ENCODE results near the gene RYR2. TPM values are rescaled to one million over a fixed set of nuclear protein-coding genes. Genes with fewer than 3 reads are reported as not detected.

RYR2 gene
- total RNA-seq, 1 experiment from 2014 or later = 0.03 TPM

DNA sequence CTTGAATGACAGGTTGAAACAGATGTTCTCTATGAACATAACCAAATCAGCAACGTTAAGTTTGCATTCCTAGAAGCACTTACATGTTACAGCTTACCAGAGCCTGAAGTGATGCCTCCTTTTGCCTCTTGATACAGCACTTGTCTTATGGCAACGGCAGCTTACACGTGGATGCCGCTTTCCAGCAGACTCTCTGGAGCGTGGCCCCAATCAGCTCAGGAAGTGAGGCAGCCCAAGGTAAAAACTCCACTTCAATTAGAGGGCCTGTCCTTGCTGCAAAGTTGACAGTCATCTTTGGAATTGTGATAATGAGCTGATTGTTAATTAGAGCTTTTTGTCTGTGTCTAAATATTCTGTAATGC, 345.1 kb downstream of the RYR2 start:
- no peak overlapping the region for H3K4me3 ChIP-seq (ENCODE audit: low read depth in 2 of 2, low read length in 2 of 2)
- H3K36me3 ChIP-seq (ENCODE audit: control insufficient read depth, insufficient read depth, low read length) = no peaks in the 10 kb centered on the region
- H3K9me3 ChIP-seq (ENCODE audit: control insufficient read depth, insufficient read depth, low read depth, low read length) = no peaks in the 10 kb centered on the region
- no peaks in the 10 kb centered on the region for H3K27me3 ChIP-seq (ENCODE audit: control insufficient read depth, insufficient read depth, low read length)
- DNase-seq (ENCODE audit: low read depth, low spot score) (no peak), ATAC-seq (no peak)
- no peak overlapping the region for H3K27ac ChIP-seq (ENCODE audit: low read length)
- TF ChIP-seq SIN3A (IDR thresholded peaks at IDR 0.05; ENCODE audit: borderline replicate concordance, insufficient read depth, low read depth, low read length) (no peak), TCF7L2 (IDR thresholded peaks at IDR 0.05; ENCODE audit: low read depth, low read length) (no peak), POLR2AphosphoS5 (IDR thresholded peaks at IDR 0.05; ENCODE audit: low read depth, low read length) (no peak), REST (IDR thresholded peaks at IDR 0.05; ENCODE audit: insufficient read depth in 1 of 2, low read depth in 2 of 2, low read length in 1 of 2) (no peak)
- TF ChIP-seq, protein P1, sequence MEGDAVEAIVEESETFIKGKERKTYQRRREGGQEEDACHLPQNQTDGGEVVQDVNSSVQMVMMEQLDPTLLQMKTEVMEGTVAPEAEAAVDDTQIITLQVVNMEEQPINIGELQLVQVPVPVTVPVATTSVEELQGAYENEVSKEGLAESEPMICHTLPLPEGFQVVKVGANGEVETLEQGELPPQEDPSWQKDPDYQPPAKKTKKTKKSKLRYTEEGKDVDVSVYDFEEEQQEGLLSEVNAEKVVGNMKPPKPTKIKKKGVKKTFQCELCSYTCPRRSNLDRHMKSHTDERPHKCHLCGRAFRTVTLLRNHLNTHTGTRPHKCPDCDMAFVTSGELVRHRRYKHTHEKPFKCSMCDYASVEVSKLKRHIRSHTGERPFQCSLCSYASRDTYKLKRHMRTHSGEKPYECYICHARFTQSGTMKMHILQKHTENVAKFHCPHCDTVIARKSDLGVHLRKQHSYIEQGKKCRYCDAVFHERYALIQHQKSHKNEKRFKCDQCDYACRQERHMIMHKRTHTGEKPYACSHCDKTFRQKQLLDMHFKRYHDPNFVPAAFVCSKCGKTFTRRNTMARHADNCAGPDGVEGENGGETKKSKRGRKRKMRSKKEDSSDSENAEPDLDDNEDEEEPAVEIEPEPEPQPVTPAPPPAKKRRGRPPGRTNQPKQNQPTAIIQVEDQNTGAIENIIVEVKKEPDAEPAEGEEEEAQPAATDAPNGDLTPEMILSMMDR (IDR thresholded peaks at IDR 0.05) = no peak
- H3K4me1 ChIP-seq (ENCODE audit: control insufficient read depth, insufficient read depth, low read length) = no peaks in the 10 kb centered on the region
- ChIA-PET CTCF (interaction anchor here (0.8 to 1.5 kb wide), 3 partner anchors 175 to 628 kb away, joined by 3 to 4 read pairs (median 3); no protein-coding TSS in a partner anchor), POLR2A (interaction anchor here (0.7 kb wide), 1 partner anchor 175 kb away, joined by 3 read pairs; no protein-coding TSS in a partner anchor)
- BruUV-seq (replicated peaks) = no TSS peak
- in situ Hi-C loops (cut with HindIII; ENCODE audit: low pct_unique_long_range_greater_than_20kb, low sequenced_read_pairs) = no loop called here
- intact Hi-C loops (cut with micrococcal nuclease; ENCODE audit: unreplicated experiment) = loop anchor here (2.0 to 5.0 kb wide), 3 partner anchors 520 to 778 kb away; no protein-coding TSS in a partner anchor

DNA sequence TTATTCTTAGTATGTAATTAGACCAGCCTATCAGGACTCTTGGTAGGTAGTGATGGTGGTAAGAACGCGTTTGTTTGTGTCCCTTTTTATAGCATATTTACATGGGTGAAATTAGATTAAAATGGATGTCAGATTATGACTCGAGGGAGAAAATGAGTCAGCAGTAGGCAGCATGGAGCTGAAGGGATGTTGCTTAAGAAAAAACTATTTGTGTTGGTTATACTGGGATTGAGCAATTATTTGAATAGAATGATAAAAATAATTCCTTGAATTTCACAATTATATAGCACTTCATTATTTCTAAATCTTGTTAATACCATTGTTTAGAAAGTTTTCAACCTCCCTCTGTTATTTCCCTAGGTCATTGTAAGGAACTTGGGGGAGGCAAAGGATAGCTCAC, 348.8 kb downstream of the RYR2 start:
- ChIA-PET CTCF (no interaction called here), POLR2A (no interaction called here)
- DNase-seq (ENCODE audit: low read depth, low spot score) = no peak

More for the DNA sequence above, 348.8 kb downstream of the RYR2 start:
- Histone ChIP-seq H3K36me3 (ENCODE audit: control insufficient read depth, insufficient read depth, low read length) (no peaks in the 10 kb centered on the region), H3K27ac (ENCODE audit: low read length) (no peak overlapping the region), H3K27me3 (ENCODE audit: control insufficient read depth, insufficient read depth, low read length) (no peaks in the 10 kb centered on the region), H3K4me3 (ENCODE audit: low read depth in 2 of 2, low read length in 2 of 2) (no peak overlapping the region), H3K4me1 (ENCODE audit: control insufficient read depth, insufficient read depth, low read length) (no peaks in the 10 kb centered on the region), H3K9me3 (ENCODE audit: control insufficient read depth, insufficient read depth, low read depth, low read length) (no peaks in the 10 kb centered on the region)
- no peak for ATAC-seq
- intact Hi-C loops (cut with micrococcal nuclease; ENCODE audit: unreplicated experiment) = no loop called here
- in situ Hi-C loops (cut with HindIII; ENCODE audit: low pct_unique_long_range_greater_than_20kb, low sequenced_read_pairs) = no loop called here
- BruUV-seq (replicated peaks) = no TSS peak
- TF ChIP-seq TCF7L2 (IDR thresholded peaks at IDR 0.05; ENCODE audit: low read depth, low read length) (no peak), SIN3A (IDR thresholded peaks at IDR 0.05; ENCODE audit: borderline replicate concordance, insufficient read depth, low read depth, low read length) (no peak), POLR2AphosphoS5 (IDR thresholded peaks at IDR 0.05; ENCODE audit: low read depth, low read length) (no peak), REST (IDR thresholded peaks at IDR 0.05; ENCODE audit: insufficient read depth in 1 of 2, low read depth in 2 of 2, low read length in 1 of 2) (no peak)
- TF ChIP-seq, protein P1 (IDR thresholded peaks at IDR 0.05) = no peak

Data from Panc1 (cell line).